A549 (cell line): Measurements from ENCODE around the gene CNTNAP2. TPM values are rescaled to one million over a fixed set of nuclear protein-coding genes. Genes with fewer than 3 reads are reported as not detected.

Experiments used
- ATAC-seq, 2 experiments: fragments of 200-7000 bp in 1 of 2; fragments of >200 bp in 1 of 2; cut with Nextera tagmentation in 1 of 2; cut with Tn5 transposase in 1 of 2; 3 replicates each; pipeline versions ENCODE4 v1.8.0 to v1.9.1; 2018 to 2020; ENCODE audit warnings: mild to moderate bottlenecking in 1 of 2, moderate library complexity in 1 of 2
- CTCF ChIA-PET: fragments of 300-600 bp; sonication (Branson Sonifier 250); formaldehyde crosslinking; extraction: SDS; loops from one replicate; lab custom pipeline; 2021; ENCODE audit warnings: antibody characterized with exemption, inconsistent platforms; lab: Yijun Ruan, JAX
- POLR2A ChIA-PET: fragments of 350-600 bp; formaldehyde crosslinking; extraction: SDS; loops from one replicate; lab custom pipeline; 2021; ENCODE audit warnings: antibody characterized with exemption, inconsistent platforms; lab: Yijun Ruan, JAX
- DNase-seq, 2 experiments: peaks; one replicate each; pipeline versions ENCODE4 v3.0.0 to v3.0.0-alpha.2; 2011 to 2016; ENCODE audit warnings: low read depth in 1 of 2, low spot score in 1 of 2
- FAIRE-seq: peaks from 2 replicates; lab custom pipeline; 2011; peaks lifted over from hg19 to GRCh38; lab: Jason Lieb, UNC
- H3K27ac ChIP-seq, 2 experiments: fragments of >200 bp; sonication (Bioruptor Twin); formaldehyde crosslinking; 3 replicates each; pipeline ENCODE4 v1.5.1; 2016 to 2017
- H3K4me1 ChIP-seq: fragments of >200 bp; sonication (Bioruptor Twin); formaldehyde crosslinking; 3 replicates; pipeline ENCODE4 v1.6.1; 2016
- H3K4me2 ChIP-seq: fragments of >200 bp; sonication (Bioruptor Twin); formaldehyde crosslinking; 3 replicates; pipeline ENCODE4 v1.6.1; 2016
- H3K4me3 ChIP-seq: fragments of >200 bp; sonication (Bioruptor Twin); formaldehyde crosslinking; 3 replicates; pipeline ENCODE4 v1.5.1; 2016
- H3K9me3 ChIP-seq: fragments of >200 bp; sonication (Bioruptor Twin); formaldehyde crosslinking; 3 replicates; pipeline ENCODE4 v1.6.1; 2016
- CBX2 ChIP-seq: fragments of 200-600 bp; sonication (generic); IDR thresholded peaks from 2 replicates; pipeline ENCODE4 v1.6.1; 2016; ENCODE audit warnings: low read depth, mild to moderate bottlenecking, borderline replicate concordance
- CHD2 ChIP-seq: fragments of 150-350 bp; IDR thresholded peaks from 2 replicates; pipeline ENCODE4 v1.6.1; 2014; ENCODE audit warnings: low read length; ENCODE audit not compliant: partially characterized antibody
- CHD4 ChIP-seq: fragments of 200-600 bp; sonication (generic); IDR thresholded peaks from 2 replicates; pipeline ENCODE4 v1.6.1; 2016; ENCODE audit warnings: antibody characterized with exemption, mild to moderate bottlenecking, borderline replicate concordance
- FOSB ChIP-seq: fragments of 250-450 bp; sonication (Bioruptor Pico); IDR thresholded peaks from 2 replicates; pipeline ENCODE4 v1.5.0; 2020; ENCODE audit warnings: mild to moderate bottlenecking, moderate library complexity
- HEYL ChIP-seq: fragments of 250-450 bp; sonication (Bioruptor Pico); IDR thresholded peaks from 2 replicates; pipeline ENCODE4 v1.8.0; 2021; ENCODE audit warnings: mild to moderate bottlenecking, moderate library complexity
- HOXA7 ChIP-seq: fragments of 250-450 bp; sonication (Bioruptor Pico); IDR thresholded peaks from 2 replicates; pipeline ENCODE4 v1.5.0; 2020; ENCODE audit warnings: mild to moderate bottlenecking, moderate library complexity
- KDM1A ChIP-seq: fragments of 200-600 bp; sonication (generic); IDR thresholded peaks from 2 replicates; pipeline ENCODE4 v1.6.1; 2016; ENCODE audit warnings: low read depth, mild to moderate bottlenecking
- KDM5A ChIP-seq: fragments of 200-600 bp; sonication (generic); IDR thresholded peaks from 2 replicates; pipeline ENCODE4 v1.6.1; 2016; ENCODE audit warnings: antibody characterized with exemption, mild to moderate bottlenecking
- MAZ ChIP-seq: fragments of 150-350 bp; IDR thresholded peaks from 2 replicates; pipeline ENCODE4 v1.6.1; 2014; ENCODE audit warnings: antibody characterized with exemption, low read depth, low read length, borderline replicate concordance
- MYC ChIP-seq: IDR thresholded peaks from 2 replicates; pipeline ENCODE4 v1.6.1; 2012; ENCODE audit warnings: mild to moderate bottlenecking, inconsistent platforms, low read length, improper control_type of control experiment, borderline replicate concordance
- NR3C1 ChIP-seq: fragments of >200 bp; sonication (Bioruptor Twin); formaldehyde crosslinking; IDR thresholded peaks from 3 replicates; pipeline ENCODE4 v1.6.1; 2017
- PHF8 ChIP-seq: fragments of 200-600 bp; sonication (generic); IDR thresholded peaks from 2 replicates; pipeline ENCODE4 v1.6.1; 2016; ENCODE audit warnings: low read depth, mild to moderate bottlenecking, antibody characterized with exemption, moderate library complexity, borderline replicate concordance
- RFX5 ChIP-seq: fragments of 450-650 bp; IDR thresholded peaks from 2 replicates; pipeline ENCODE4 v1.7.1; 2014; ENCODE audit warnings: antibody characterized with exemption, mild to moderate bottlenecking, moderate library complexity
- TFCP2L1 ChIP-seq: fragments of 250-450 bp; sonication (Bioruptor Pico); IDR thresholded peaks from 2 replicates; pipeline ENCODE4 v1.5.0; 2021; ENCODE audit warnings: mild to moderate bottlenecking
- ZNF302 ChIP-seq: fragments of 250-450 bp; sonication (Bioruptor Pico); IDR thresholded peaks from 2 replicates; pipeline ENCODE4 v1.9.0; 2021; ENCODE audit warnings: inconsistent platforms, mild to moderate bottlenecking, moderate library complexity
- WGBS: methylation state at CpG from one replicate; pipeline ENCODE4 v1.1.6; 2017; ENCODE audit errors: missing lambda C conversion rate; 5-methylcytosine and 5-hydroxymethylcytosine counted together
- polyA plus RNA-seq, 4 experiments: library from polyadenylated mRNA; depleted of rRNA in 3 of 4; stranded (reverse); fragments of >200 nt; fragmentation: RNase III in 1 of 4; extraction: RNeasy Plus Mini Kit Qiagen cat#74134 plus additional on column Dnase treatment in 1 of 4; gene quantifications; 2 replicates in 3 of 4; 3 replicates in 1 of 4; pipeline ENCODE4 v1.2.3, GENCODE V29; 2011 to 2017
- TF ChIP-seq, protein P1 (sequence below): fragments of 200-600 bp; sonication (generic); IDR thresholded peaks from 2 replicates; pipeline ENCODE4 v1.6.1; 2016; ENCODE audit warnings: antibody characterized with exemption, mild to moderate bottlenecking, moderate library complexity
- TF ChIP-seq, protein P2 (sequence below): fragments of >200 bp; sonication (Bioruptor Twin); formaldehyde crosslinking; IDR thresholded peaks from 2 replicates; pipeline ENCODE4 v1.6.1; 2016
- TF ChIP-seq, protein P3 (sequence below): fragments of 450-650 bp; IDR thresholded peaks from 2 replicates; pipeline ENCODE4 v1.6.1; 2014; ENCODE audit warnings: antibody characterized with exemption
- TF ChIP-seq, protein P4 (sequence below): fragments of 250-450 bp; sonication (Bioruptor Pico); IDR thresholded peaks from 2 replicates; pipeline ENCODE4 v1.5.0; 2021; ENCODE audit warnings: mild to moderate bottlenecking, moderate library complexity, borderline replicate concordance
- TF ChIP-seq, protein P5 (sequence below): IDR thresholded peaks from 2 replicates; pipeline ENCODE4 v1.6.1; 2012

The CNTNAP2 gene
- polyA plus RNA-seq, 2 of the 4 experiments (the other 2 are of a cell fraction), result 0.05 to 0.13 TPM

DNA sequence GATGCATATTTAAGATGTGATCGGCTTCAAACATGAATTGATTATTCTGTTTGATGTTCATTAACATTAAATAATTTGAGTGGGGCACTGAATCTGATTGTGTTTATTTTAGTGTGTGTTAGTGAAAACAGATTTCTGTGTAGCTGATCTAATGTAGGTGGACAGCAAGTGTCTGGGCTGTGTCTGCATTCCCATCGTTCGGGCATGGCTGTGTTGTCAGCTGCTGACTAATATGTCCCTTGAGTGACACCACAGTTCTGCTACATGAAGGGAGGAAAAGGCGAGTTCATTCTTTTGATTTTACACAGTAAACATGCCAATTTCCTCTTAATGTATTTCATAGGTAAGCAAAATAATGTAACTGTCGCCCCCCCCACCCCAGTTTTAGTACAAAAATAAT lies 203.0 kb downstream of the CNTNAP2 start (continued):
- TF ChIP-seq, protein P1, sequence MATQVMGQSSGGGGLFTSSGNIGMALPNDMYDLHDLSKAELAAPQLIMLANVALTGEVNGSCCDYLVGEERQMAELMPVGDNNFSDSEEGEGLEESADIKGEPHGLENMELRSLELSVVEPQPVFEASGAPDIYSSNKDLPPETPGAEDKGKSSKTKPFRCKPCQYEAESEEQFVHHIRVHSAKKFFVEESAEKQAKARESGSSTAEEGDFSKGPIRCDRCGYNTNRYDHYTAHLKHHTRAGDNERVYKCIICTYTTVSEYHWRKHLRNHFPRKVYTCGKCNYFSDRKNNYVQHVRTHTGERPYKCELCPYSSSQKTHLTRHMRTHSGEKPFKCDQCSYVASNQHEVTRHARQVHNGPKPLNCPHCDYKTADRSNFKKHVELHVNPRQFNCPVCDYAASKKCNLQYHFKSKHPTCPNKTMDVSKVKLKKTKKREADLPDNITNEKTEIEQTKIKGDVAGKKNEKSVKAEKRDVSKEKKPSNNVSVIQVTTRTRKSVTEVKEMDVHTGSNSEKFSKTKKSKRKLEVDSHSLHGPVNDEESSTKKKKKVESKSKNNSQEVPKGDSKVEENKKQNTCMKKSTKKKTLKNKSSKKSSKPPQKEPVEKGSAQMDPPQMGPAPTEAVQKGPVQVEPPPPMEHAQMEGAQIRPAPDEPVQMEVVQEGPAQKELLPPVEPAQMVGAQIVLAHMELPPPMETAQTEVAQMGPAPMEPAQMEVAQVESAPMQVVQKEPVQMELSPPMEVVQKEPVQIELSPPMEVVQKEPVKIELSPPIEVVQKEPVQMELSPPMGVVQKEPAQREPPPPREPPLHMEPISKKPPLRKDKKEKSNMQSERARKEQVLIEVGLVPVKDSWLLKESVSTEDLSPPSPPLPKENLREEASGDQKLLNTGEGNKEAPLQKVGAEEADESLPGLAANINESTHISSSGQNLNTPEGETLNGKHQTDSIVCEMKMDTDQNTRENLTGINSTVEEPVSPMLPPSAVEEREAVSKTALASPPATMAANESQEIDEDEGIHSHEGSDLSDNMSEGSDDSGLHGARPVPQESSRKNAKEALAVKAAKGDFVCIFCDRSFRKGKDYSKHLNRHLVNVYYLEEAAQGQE, result no peak
- TF ChIP-seq TFCP2L1 (no peak), MAZ (no peak), KDM5A (no peak), HOXA7 (no peak)
- TF ChIP-seq, protein P2, sequence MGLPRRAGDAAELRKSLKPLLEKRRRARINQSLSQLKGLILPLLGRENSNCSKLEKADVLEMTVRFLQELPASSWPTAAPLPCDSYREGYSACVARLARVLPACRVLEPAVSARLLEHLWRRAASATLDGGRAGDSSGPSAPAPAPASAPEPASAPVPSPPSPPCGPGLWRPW, result no peak
- TF ChIP-seq, all 56 proteins: peak for 0

DNA sequence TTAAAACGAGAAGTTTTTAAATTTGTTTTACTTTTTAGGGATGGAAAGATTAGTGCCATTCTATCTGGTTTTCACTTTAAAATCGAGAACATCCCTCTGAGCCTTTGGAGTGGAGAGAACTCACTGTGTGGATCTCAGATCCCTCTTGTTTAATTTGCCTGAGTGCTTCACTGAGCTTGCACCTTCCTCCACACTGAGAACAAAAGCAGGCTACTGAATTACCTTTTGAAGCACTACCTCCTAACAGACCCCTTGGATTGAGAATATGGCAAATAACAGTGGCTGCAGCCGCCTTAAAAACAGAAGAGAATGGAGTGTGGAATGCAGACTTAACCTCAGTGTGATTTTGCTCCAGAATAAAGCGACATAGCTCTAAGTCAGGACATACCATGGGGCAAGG lies 204.7 kb downstream of the CNTNAP2 start:
- POLR2A ChIA-PET, result no interaction called here
- Histone ChIP-seq H3K27ac (no peak overlapping the region), H3K4me2 (no peak overlapping the region), H3K4me1 (no peaks in the 10 kb centered on the region), H3K9me3 (no peaks in the 10 kb centered on the region), H3K4me3 (no peak overlapping the region)
- DNase-seq (no peak), ATAC-seq (no peak), FAIRE-seq (no peak)
- CTCF ChIA-PET, result no interaction called here
- TF ChIP-seq RFX5, result no peak
- TF ChIP-seq KDM1A, result no peak
- no peak for TF ChIP-seq HEYL (CRISPR knock-in tag)
- TF ChIP-seq, protein P3, sequence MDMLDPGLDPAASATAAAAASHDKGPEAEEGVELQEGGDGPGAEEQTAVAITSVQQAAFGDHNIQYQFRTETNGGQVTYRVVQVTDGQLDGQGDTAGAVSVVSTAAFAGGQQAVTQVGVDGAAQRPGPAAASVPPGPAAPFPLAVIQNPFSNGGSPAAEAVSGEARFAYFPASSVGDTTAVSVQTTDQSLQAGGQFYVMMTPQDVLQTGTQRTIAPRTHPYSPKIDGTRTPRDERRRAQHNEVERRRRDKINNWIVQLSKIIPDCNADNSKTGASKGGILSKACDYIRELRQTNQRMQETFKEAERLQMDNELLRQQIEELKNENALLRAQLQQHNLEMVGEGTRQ, result no peak
- TF ChIP-seq, all 56 proteins: peak for 0
- WGBS, result 2% methylated on average over 4 of the region's 4 CpGs

DNA sequence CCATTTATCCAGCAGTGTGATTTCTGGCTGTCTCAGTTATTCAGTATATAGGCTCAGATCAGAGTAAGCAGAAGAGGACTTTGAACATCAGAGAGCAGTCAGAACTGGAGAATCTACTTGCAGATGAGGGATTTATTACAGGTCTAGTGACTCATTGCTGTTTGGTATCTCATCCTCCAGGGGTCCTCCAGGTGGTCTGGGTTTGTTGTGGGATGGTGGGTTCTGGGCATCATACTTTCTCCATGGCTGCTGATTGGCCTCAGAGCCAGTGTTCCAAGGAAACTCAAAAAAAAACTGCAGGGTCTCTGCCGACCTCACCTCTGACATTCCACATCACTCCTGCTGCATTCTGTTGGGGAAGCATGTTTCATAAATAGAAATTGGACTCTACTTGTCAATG lies 214.8 kb downstream of the CNTNAP2 start:
- H3K9me3 ChIP-seq, result no peaks in the 10 kb centered on the region
- no peak overlapping the region for H3K27ac ChIP-seq
- H3K4me1 ChIP-seq, result no peaks in the 10 kb centered on the region
- WGBS, result 0% methylated on average over 1 of the region's 1 CpG
- no peak for TF ChIP-seq CHD2
- TF ChIP-seq ZNF302 (CRISPR knock-in tag), result no peak
- TF ChIP-seq FOSB (CRISPR knock-in tag), result no peak
- TF ChIP-seq, protein P4, sequence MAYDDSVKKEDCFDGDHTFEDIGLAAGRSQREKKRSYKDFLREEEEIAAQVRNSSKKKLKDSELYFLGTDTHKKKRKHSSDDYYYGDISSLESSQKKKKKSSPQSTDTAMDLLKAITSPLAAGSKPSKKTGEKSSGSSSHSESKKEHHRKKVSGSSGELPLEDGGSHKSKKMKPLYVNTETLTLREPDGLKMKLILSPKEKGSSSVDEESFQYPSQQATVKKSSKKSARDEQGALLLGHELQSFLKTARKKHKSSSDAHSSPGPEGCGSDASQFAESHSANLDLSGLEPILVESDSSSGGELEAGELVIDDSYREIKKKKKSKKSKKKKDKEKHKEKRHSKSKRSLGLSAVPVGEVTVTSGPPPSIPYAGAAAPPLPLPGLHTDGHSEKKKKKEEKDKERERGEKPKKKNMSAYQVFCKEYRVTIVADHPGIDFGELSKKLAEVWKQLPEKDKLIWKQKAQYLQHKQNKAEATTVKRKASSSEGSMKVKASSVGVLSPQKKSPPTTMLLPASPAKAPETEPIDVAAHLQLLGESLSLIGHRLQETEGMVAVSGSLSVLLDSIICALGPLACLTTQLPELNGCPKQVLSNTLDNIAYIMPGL (CRISPR knock-in tag), result no peak
- TF ChIP-seq PHF8, result no peak
- TF ChIP-seq, protein P5, sequence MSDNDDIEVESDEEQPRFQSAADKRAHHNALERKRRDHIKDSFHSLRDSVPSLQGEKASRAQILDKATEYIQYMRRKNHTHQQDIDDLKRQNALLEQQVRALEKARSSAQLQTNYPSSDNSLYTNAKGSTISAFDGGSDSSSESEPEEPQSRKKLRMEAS, result no peak
- no peak for TF ChIP-seq NR3C1
- no peak for TF ChIP-seq CBX2
- no peak for TF ChIP-seq HEYL (CRISPR knock-in tag)
- no peak for TF ChIP-seq CHD4
- TF ChIP-seq, protein P2, result no peak
- no peak for TF ChIP-seq MYC
- no peak for DNase-seq
- ChIA-PET POLR2A (no interaction called here), CTCF (no interaction called here)
- ATAC-seq, result no peak
- FAIRE-seq, result no peak
- no peak overlapping the region for H3K4me3 ChIP-seq
- no peak overlapping the region for H3K4me2 ChIP-seq
